Ramos (cell line): ENCODE results near the gene GOLT1A.

Source experiments
- in situ Hi-C: fragments of 300-500 bp; cut with MboI; formaldehyde crosslinking; loops from one replicate; pipeline ENCODE4 v1.14.3; 2022; ENCODE audit warnings: low sequenced_read_pairs; ENCODE audit not compliant: unreplicated experiment

The GOLT1A gene

GRCh38 chr1:204222006-204222763, 8.4 kb upstream of the GOLT1A start:
- in situ Hi-C loops: no loop called here

GRCh38 chr1:204221271-204221670, 7.5 kb upstream of the GOLT1A start:
- in situ Hi-C loops: no loop called here

GRCh38 chr1:204219971-204220616, 6.3 kb upstream of the GOLT1A start:
- in situ Hi-C loops: no loop called here

GRCh38 chr1:204218552-204218951, 4.8 kb upstream of the GOLT1A start:
- in situ Hi-C loops: no loop called here

GRCh38 chr1:204217648-204218000, 3.8 kb upstream of the GOLT1A start:
- in situ Hi-C loops: no loop called here

GRCh38 chr1:204216880-204217647, 3.3 kb upstream of the GOLT1A start:
- in situ Hi-C loops: no loop called here

GRCh38 chr1:204216236-204216635, 2.4 kb upstream of the GOLT1A start:
- in situ Hi-C loops: no loop called here

GRCh38 chr1:204212715-204213114, 1.1 kb downstream of the GOLT1A start:
- in situ Hi-C loops: no loop called here

- in situ Hi-C loops: no loop called here
These were observed 2.7 kb downstream of the GOLT1A start for GRCh38 chr1:204211046-204211445.

GRCh38 chr1:204207136-204207616, 6.6 kb downstream of the GOLT1A start:
- in situ Hi-C loops: no loop called here

- in situ Hi-C loops: no loop called here
These were observed 7.7 kb downstream of the GOLT1A start for GRCh38 chr1:204206121-204206520.

GRCh38 chr1:204205486-204205885, 8.3 kb downstream of the GOLT1A start:
- in situ Hi-C loops: no loop called here

GRCh38 chr1:204204944-204205343, 8.8 kb downstream of the GOLT1A start:
- in situ Hi-C loops: no loop called here

- in situ Hi-C loops: no loop called here
These were observed 10.5 kb downstream of the GOLT1A start for GRCh38 chr1:204203206-204203767.

GRCh38 chr1:204202481-204202880, 11.3 kb downstream of the GOLT1A start:
- in situ Hi-C loops: no loop called here

GRCh38 chr1:204201348-204202040, 12.3 kb downstream of the GOLT1A start:
- in situ Hi-C loops: no loop called here

GRCh38 chr1:204199579-204199978, 14.2 kb downstream of the GOLT1A start:
- in situ Hi-C loops: no loop called here

GRCh38 chr1:204198348-204199340, 15.1 kb downstream of the GOLT1A start:
- in situ Hi-C loops: no loop called here

GRCh38 chr1:204197068-204197467, 16.7 kb downstream of the GOLT1A start:
- in situ Hi-C loops: no loop called here
